GM10847 (cell line): ENCODE measurements around the gene TMCC3.

ENCODE experiments used
- POLR2A ChIP-seq: IDR thresholded peaks from 2 replicates; pipeline ENCODE4 v1.6.1; 2011; ENCODE audit not compliant: insufficient read length; ENCODE audit errors: extremely low read depth

Gene TMCC3

DNA sequence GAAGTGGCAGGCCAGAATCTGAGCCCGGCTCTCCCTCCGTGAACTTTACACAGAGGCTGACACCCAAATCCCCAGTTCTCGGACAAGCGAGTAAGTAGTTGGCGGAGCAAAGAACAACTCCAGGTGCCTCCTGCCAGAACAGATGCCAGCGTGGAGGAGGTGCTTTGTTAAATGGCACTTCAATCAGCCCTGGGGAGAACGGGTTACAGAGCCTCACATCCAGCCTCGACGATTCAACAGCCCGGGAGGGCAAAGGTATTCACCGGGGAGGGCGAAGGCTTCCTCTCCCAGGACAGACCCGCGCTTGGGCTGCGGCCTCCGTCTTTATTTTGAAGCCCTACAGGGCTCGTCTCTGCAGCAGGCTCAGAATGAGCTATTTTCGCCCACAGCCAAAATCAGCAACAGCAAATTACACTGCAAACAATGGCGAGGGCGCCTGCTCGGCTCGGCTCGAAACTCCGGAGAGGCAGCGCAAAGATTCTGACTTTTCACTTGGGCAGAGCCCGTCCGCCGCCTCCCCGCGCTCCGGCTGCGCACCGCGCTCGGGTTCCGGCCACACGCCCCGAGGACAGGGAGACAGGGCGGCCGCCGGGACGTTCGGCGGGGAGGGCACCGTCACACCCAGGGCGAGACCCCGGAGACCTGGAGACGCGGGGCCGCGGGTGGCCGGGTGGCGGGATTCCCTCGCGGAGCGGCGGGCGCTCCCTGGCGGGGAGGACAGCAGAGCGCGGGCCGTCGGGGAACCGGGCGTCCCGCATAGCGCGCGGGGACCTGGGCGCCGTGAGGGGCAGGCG, 811 bp downstream of the TMCC3 start:
- TF ChIP-seq POLR2A: no peak

DNA sequence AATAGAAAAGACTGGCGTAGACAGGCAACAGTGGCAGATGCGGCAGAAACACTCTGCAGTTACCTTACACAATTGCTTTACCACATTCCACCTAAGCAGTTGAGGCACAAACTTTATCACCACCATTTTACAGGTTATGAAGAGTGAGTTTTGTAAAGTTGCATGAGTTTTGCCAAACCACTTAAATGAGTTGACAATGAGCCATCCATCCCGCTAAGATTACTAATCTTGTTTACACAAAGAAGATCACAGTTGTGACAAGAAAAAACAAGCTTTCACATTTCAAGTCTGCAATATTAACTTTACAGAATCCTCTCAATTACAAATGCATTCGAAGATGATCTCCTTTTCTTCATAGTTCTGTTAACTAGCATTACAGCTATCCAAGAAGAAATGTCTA, 1.8 kb downstream of the TMCC3 start:
- TF ChIP-seq POLR2A: no peak

DNA sequence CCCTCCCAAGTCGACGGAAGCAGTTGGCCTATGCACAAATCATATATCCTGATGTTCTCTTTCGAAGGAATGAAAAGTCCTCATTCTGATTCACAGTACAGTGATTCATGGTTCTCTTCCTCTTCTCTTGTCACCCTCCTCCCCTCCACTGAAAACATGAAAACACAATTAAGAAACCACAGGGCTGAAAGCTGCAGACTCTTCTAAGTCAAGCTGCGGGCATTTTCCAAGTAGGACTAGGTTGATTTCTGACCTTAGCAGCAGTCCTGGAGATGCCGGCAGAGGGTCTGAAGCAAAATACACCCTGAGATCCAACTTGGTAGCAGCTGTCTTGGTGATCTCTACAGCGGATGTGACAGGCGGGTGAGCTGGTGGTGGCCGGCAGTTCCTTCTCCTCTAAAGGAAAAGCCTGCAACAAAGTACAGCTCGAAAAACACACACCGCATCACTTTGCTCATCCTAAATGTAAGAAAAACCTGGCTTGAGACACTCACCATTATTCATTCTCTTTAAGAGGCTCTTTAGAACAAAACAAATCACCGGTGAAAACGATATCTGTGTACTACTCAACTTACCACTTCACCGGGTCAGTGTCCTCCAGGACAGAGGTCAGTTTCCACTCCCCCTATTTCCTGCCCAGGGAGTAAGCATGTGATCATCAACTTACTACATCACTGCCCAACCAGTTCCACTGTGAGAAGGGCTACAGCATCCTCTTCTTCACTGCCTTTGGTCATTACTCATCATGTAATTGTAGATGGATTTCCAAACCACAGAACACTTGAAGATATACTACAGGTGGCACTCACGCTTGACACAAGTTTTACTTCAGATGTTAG, 6.0 kb downstream of the TMCC3 start:
- TF ChIP-seq POLR2A: no peak

DNA sequence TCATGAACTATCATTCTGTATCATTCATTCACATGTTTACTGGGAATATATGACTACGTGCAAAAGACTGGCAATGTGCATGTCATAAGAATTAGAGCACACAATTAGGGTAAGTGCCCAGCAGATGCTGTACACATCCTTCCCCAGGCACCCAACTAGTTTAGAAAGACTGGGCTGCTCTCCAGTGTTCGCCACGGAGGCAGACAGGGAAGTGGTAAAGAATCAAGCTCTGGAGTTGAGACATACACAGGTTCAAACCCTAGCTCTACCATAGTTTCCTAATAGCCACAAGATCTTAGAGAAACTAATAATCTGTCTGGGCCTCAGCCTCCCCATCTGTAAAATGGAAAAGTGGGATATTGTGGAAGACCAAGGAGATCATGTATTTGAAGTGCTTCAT, 6.8 kb downstream of the TMCC3 start:
- no peak for TF ChIP-seq POLR2A

DNA sequence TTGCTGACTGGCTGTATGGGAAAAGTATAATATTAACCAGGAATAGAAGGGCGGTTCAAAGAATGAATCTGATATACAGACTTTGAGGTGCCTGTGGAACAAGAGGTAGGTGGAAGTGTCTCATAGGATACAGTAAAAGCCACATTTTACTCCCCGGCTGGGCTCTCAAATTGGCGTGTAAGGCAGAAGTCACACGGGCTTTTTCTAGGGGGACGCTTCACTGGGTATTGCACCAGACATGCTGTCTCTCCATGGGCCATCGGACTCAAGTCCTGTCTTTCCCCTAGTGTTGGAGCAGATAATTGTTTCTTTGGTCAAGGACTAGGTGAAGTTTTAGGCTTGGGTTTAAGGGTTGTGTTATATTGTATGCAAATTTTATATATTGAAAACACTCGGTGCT, 9.1 kb downstream of the TMCC3 start:
- no peak for TF ChIP-seq POLR2A

GRCh38 chr12:94640134-94640928, 10.0 kb downstream of the TMCC3 start:
- TF ChIP-seq POLR2A: no peak

DNA sequence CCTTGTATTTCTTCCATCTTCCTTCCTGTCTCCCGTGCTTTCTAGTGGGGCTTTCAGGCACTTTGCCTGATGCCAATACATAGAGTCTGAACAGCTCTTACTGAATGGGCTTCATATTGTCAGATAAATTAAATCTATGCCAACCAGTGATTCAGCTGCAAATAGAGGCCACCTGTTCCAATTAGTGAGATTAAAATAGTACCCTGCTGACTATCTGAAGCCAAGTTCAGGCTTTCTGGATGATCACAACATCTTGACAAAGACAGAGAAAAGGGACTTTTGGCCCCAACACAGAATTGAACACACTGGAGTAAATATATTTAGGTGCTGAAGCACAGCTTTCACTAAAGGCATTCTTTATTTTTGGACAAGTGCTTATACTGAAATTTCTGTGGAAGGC, 11.8 kb downstream of the TMCC3 start:
- no peak for TF ChIP-seq POLR2A

DNA sequence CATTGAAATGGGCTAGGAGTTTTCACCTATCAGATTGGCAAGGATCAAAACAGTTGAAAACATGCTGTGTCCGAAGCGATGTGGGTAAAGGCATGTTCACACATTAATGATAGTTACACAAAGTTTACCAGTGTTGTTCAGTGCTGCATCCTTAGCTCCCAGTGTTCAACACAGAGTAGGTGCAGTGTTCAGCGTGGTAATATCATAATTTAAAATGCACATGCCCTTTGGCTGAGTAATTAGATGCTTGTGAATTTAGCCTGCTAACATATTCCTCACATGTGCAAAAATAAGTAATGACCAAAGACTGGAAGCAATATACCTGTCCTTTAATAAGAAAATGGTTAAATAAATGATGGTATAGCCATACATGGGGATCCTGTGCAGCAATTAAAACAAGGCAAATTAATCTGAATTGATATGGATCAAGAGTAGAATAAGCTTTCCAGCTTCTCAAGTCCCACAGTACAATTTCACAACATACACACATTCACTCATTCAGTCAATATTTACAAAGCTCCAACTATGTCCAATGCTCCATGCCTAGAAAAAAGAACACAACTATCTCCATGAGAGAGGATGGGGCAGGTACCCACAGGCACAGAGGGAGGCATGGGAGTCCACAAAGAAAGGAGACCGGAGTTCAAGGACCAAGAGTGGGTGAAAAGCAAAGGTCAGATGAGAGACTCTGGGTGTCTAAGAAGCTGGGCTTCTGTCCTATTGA, 12.8 kb downstream of the TMCC3 start:
- no peak for TF ChIP-seq POLR2A

- no peak for TF ChIP-seq POLR2A
Observed at GRCh38 chr12:94636462-94637085, 13.8 kb downstream of the TMCC3 start.

- no peak for TF ChIP-seq POLR2A
Observed at GRCh38 chr12:94634717-94635116, 15.6 kb downstream of the TMCC3 start.

DNA sequence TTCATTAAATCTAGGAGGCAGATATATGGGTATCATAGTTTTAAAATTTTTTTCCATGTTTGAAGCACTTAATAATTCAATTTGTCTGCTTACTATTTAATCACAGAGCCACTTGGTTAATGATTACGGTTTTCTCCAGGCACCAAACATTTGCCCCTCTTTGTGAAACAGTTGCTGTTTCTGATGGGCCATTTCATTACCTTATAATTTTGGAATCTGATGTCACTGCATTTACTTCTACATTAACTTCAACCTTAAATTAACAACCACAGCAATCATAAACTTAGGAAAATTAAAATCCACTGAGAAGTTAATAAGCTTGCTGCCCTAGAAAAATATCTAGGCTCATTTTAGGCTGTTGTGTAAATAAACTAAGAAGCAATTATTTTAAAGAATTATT, 17.0 kb downstream of the TMCC3 start:
- TF ChIP-seq POLR2A: no peak

GRCh38 chr12:94631058-94631457, 19.3 kb downstream of the TMCC3 start:
- no peak for TF ChIP-seq POLR2A

- TF ChIP-seq POLR2A: no peak
Observed at GRCh38 chr12:94628819-94629472, 21.4 kb downstream of the TMCC3 start.

- no peak for TF ChIP-seq POLR2A
Observed at GRCh38 chr12:94628369-94628768, 22.0 kb downstream of the TMCC3 start.
